CMK (cell line): ENCODE results near the gene TBC1D3L.
"Not testable (repeated sequence)": the region's sequence is repeated elsewhere in the genome, so short reads cannot be mapped to it uniquely, and the experiment has no call there.

Source experiments
- DNase-seq: peaks from one replicate; pipeline ENCODE4 v3.0.0-alpha.2; 2010; ENCODE audit warnings: low read depth

The TBC1D3L gene

GRCh38 chr17:37988960-37989359 is at the start of gene TBC1D3L:
TSS of gene TBC1D3L (minus strand) at chr17:37989060. CDS start at chr17:37987520, 1,540 bp downstream.
- not testable (repeated sequence) for DNase-seq

GRCh38 chr17:38003676-38004075 is 14.8 kb upstream of the TBC1D3L start, which contains the start of gene TBC1D3D:
TSS of gene TBC1D3D (plus strand) at chr17:38003976. CDS start at chr17:38005561, 1,585 bp downstream.
- not testable (repeated sequence) for DNase-seq
